GM12878 (cell line): ENCODE measurements around the gene COX19. TPM values are rescaled to one million over a fixed set of nuclear protein-coding genes. Genes with fewer than 3 reads are reported as not detected.

ENCODE experiments used
- ATAC-seq: fragments of 200-7000 bp; cut with Tn5 transposase; 3 replicates; pipeline ENCODE4 v1.9.1; 2020; ENCODE audit warnings: mild to moderate bottlenecking, moderate library complexity
- BruUV-seq: library from RNA; stranded (reverse); fragments of 400-500 nt; replicated peaks from 2 replicates; lab custom pipeline; 2021; lab: Mats Ljungman, UMichigan
- CTCF ChIA-PET: fragments of 300-600 bp; sonication (Branson Sonifier 250); formaldehyde crosslinking; extraction: SDS; loops from one replicate; lab custom pipeline; 2021; ENCODE audit warnings: inconsistent platforms; lab: Yijun Ruan, JAX
- POLR2A ChIA-PET: fragments of 350-600 bp; formaldehyde crosslinking; extraction: SDS; loops from one replicate; lab custom pipeline; 2021; ENCODE audit warnings: inconsistent platforms; lab: Charles Lee
- RAD21 ChIA-PET: fragments of 300-600 bp; sonication (Branson Sonifier 250); formaldehyde crosslinking; loops from one replicate; lab custom pipeline; 2023; ENCODE audit warnings: antibody characterized with exemption; ENCODE audit not compliant: unreplicated experiment; lab: Charles Lee
- SMC1A ChIA-PET: fragments of 300-600 bp; sonication (Branson Sonifier 250); formaldehyde crosslinking; loops from one replicate; lab custom pipeline; 2023; ENCODE audit not compliant: unreplicated experiment, uncharacterized antibody; lab: Charles Lee
- DNase-seq: peaks from one replicate; pipeline ENCODE4 v3.0.0-alpha.2; 2011; ENCODE audit warnings: low read depth, low spot score
- FAIRE-seq: peaks from 3 replicates; lab custom pipeline; 2011; peaks lifted over from hg19 to GRCh38; lab: Jason Lieb, UNC
- H2AFZ ChIP-seq: 2 replicates; pipeline ENCODE4 v1.6.0; 2011; ENCODE audit warnings: low read depth, low read length, control low read depth; ENCODE audit not compliant: control insufficient read depth
- H3K27ac ChIP-seq: 2 replicates; pipeline ENCODE4 v1.5.1; 2011; ENCODE audit warnings: control low read depth; ENCODE audit not compliant: control insufficient read depth, insufficient read depth
- H3K27me3 ChIP-seq, 2 experiments: replicated peaks in 1 of 2; 2 replicates each; pipeline versions ENCODE4 v1.6.0 to v1.6.1; 2011; ENCODE audit warnings: low read length in 1 of 2; ENCODE audit not compliant: control insufficient read depth in 2 of 2, insufficient read depth in 2 of 2
- H3K36me3 ChIP-seq, 2 experiments: 2 replicates each; pipeline ENCODE4 v1.5.1; 2011; ENCODE audit warnings: low read length in 1 of 2; ENCODE audit not compliant: control insufficient read depth in 2 of 2, insufficient read depth in 2 of 2
- H3K4me1 ChIP-seq: 2 replicates; pipeline ENCODE4 v1.6.1; 2011; ENCODE audit warnings: mild to moderate bottlenecking, low read length, moderate library complexity, mixed read lengths; ENCODE audit not compliant: control insufficient read depth, insufficient read depth
- H3K4me2 ChIP-seq: 2 replicates; pipeline ENCODE4 v1.6.0; 2011; ENCODE audit warnings: control low read depth; ENCODE audit not compliant: control insufficient read depth, insufficient read depth
- H3K4me3 ChIP-seq: fragments of 200-600 bp; sonication (generic); 2 replicates; pipeline ENCODE4 v1.5.1; 2016
- H3K79me2 ChIP-seq: 2 replicates; pipeline ENCODE4 v1.6.0; 2011; ENCODE audit warnings: low read length; ENCODE audit not compliant: control insufficient read depth, insufficient read depth
- H3K9ac ChIP-seq: 2 replicates; pipeline ENCODE4 v1.8.0; 2011; ENCODE audit warnings: low read length, control low read depth, mixed read lengths; ENCODE audit not compliant: control insufficient read depth, insufficient read depth
- H3K9me3 ChIP-seq: replicated peaks from 3 replicates; pipeline ENCODE4 v1.5.1; 2011; ENCODE audit warnings: mild to moderate bottlenecking, low read length; ENCODE audit not compliant: control insufficient read depth, insufficient read depth
- H4K20me1 ChIP-seq: 2 replicates; pipeline ENCODE4 v1.6.0; 2011; ENCODE audit not compliant: control insufficient read depth, insufficient read depth
- CEBPB ChIP-seq, 2 experiments: fragments of 150-350 bp in 1 of 2; IDR thresholded peaks; 2 replicates each; pipeline ENCODE4 v1.6.1; 2012 to 2014; ENCODE audit warnings: low read depth in 2 of 2, low read length in 2 of 2, borderline replicate concordance in 1 of 2, inconsistent platforms in 1 of 2
- CHD1 ChIP-seq: IDR thresholded peaks from 2 replicates; pipeline ENCODE4 v1.6.1; 2012; ENCODE audit warnings: low read depth, low read length, improper control_type of control experiment
- DPF2 ChIP-seq: fragments of 450-650 bp; IDR thresholded peaks from 2 replicates; pipeline ENCODE4 v1.6.1; 2017; ENCODE audit warnings: mild to moderate bottlenecking
- KLF5 ChIP-seq: fragments of 450-650 bp; IDR thresholded peaks from 2 replicates; pipeline ENCODE4 v1.6.1; 2014; ENCODE audit warnings: mild to moderate bottlenecking; ENCODE audit not compliant: partially characterized antibody
- NR2C1 ChIP-seq: fragments of 450-650 bp; IDR thresholded peaks from 2 replicates; pipeline ENCODE4 v1.6.1; 2017; ENCODE audit warnings: antibody characterized with exemption, mild to moderate bottlenecking, moderate library complexity
- NR2C2 ChIP-seq: IDR thresholded peaks from 2 replicates; pipeline ENCODE4 v1.6.1; 2011; ENCODE audit warnings: borderline replicate concordance, low read depth; ENCODE audit not compliant: control insufficient read depth, insufficient read length
- NRF1 ChIP-seq: conservative IDR thresholded peaks from 2 replicates; pipeline ENCODE4 v1.6.1; 2011; ENCODE audit warnings: mild to moderate bottlenecking, low read depth, low read length, improper control_type of control experiment
- PAX8 ChIP-seq: fragments of 450-650 bp; IDR thresholded peaks from 2 replicates; pipeline ENCODE4 v1.6.1; 2017; ENCODE audit warnings: mild to moderate bottlenecking, moderate library complexity
- POLR2A ChIP-seq: IDR thresholded peaks from 2 replicates; pipeline ENCODE4 v1.6.1; 2011; ENCODE audit warnings: low read depth, mild to moderate bottlenecking, low read length
- POLR2AphosphoS5 ChIP-seq: IDR thresholded peaks from 2 replicates; pipeline ENCODE4 v1.6.1; 2011; ENCODE audit warnings: mild to moderate bottlenecking, low read length, inconsistent platforms
- RB1 ChIP-seq: fragments of 450-650 bp; formaldehyde crosslinking; IDR thresholded peaks from 2 replicates; pipeline ENCODE4 v1.6.1; 2017; ENCODE audit warnings: mild to moderate bottlenecking, borderline replicate concordance
- SIN3A ChIP-seq: IDR thresholded peaks from 2 replicates; pipeline ENCODE4 v1.6.1; 2012; ENCODE audit warnings: low read depth, low read length, improper control_type of control experiment
- SMAD5 ChIP-seq: IDR thresholded peaks from 2 replicates; pipeline ENCODE4 v1.6.1; 2016; ENCODE audit warnings: antibody characterized with exemption, low read depth
- SREBF2 ChIP-seq: IDR thresholded peaks from 2 replicates; pipeline ENCODE4 v1.6.1; 2012; ENCODE audit warnings: mild to moderate bottlenecking, low read length
- TCF12 ChIP-seq: IDR thresholded peaks from 2 replicates; pipeline ENCODE4 v1.6.1; 2011; ENCODE audit warnings: low read depth, mild to moderate bottlenecking, low read length
- TCF3 ChIP-seq: IDR thresholded peaks from 2 replicates; pipeline ENCODE4 v1.6.1; 2012; ENCODE audit warnings: low read depth, mild to moderate bottlenecking, low read length, borderline replicate concordance; ENCODE audit not compliant: insufficient read depth
- ZNF24 ChIP-seq: fragments of 450-650 bp; IDR thresholded peaks from 2 replicates; pipeline ENCODE4 v1.6.1; 2017; ENCODE audit warnings: antibody characterized with exemption, mild to moderate bottlenecking
- WGBS: methylation state at CpG from one replicate; pipeline ENCODE4 v1.1.6; 2016; ENCODE audit warnings: low lambda C conversion rate; ENCODE audit not compliant: insufficient replicate concordance, insufficient coverage; ENCODE audit errors: missing lambda C conversion rate; 5-methylcytosine and 5-hydroxymethylcytosine counted together
- in situ Hi-C: fragments of 300-500 bp; cut with MboI; formaldehyde crosslinking; loops from 9 replicates; pipeline ENCODE4 v1.14.3; 2018; ENCODE audit warnings: mixed read lengths
- intact Hi-C: fragments of 100-400 bp; cut with micrococcal nuclease; formaldehyde crosslinking; loops from one replicate; pipeline ENCODE4 v1.14.2; 2022; ENCODE audit not compliant: unreplicated experiment
- polyA plus RNA-seq, 11 experiments: library from polyadenylated mRNA; depleted of rRNA in 4 of 11; unstranded in 6 of 11; stranded (reverse) in 5 of 11; fragments of >200 nt; fragmentation: Nextera tagmentation in 4 of 11; fragmentation: Illumina TruSeq in 1 of 11; extraction: Ambion mirVana in 4 of 11; extraction: Trizol in 1 of 11; gene quantifications; 1 replicate in 1 of 11; 2 replicates in 10 of 11; pipeline versions ENCODE4 v1.2.1 to v1.2.3, GENCODE V29; 2011 to 2016; ENCODE audit warnings: inconsistent platforms in 2 of 11, missing spikeins in 2 of 11, low read depth in 1 of 11
- total RNA-seq, 4 experiments: library from RNA; depleted of rRNA in 3 of 4; stranded (reverse); fragments of >200 nt in 3 of 4; fragmentation: Illumina TruSeq in 1 of 4; extraction: Trizol in 1 of 4; gene quantifications; 2 replicates each; pipeline versions ENCODE4 v1.2.1 to v1.2.3, GENCODE V29; 2013 to 2021
- TF ChIP-seq, protein P1 (sequence below): IDR thresholded peaks from 2 replicates; pipeline ENCODE4 v1.6.1; 2012; ENCODE audit warnings: low read depth, low read length, improper control_type of control experiment
- TF ChIP-seq, protein P2 (sequence below): IDR thresholded peaks from 2 replicates; pipeline ENCODE4 v1.6.1; 2011; ENCODE audit warnings: mild to moderate bottlenecking, low read depth, low read length, moderate library complexity; ENCODE audit not compliant: insufficient replicate concordance

The COX19 gene
- total and polyA plus RNA-seq, 10 of the 15 experiments (the other 5 are each of a cell fraction or from before 2014, with no cell fraction given): 3.7 to 17.9 (median 10.8) TPM

DNA sequence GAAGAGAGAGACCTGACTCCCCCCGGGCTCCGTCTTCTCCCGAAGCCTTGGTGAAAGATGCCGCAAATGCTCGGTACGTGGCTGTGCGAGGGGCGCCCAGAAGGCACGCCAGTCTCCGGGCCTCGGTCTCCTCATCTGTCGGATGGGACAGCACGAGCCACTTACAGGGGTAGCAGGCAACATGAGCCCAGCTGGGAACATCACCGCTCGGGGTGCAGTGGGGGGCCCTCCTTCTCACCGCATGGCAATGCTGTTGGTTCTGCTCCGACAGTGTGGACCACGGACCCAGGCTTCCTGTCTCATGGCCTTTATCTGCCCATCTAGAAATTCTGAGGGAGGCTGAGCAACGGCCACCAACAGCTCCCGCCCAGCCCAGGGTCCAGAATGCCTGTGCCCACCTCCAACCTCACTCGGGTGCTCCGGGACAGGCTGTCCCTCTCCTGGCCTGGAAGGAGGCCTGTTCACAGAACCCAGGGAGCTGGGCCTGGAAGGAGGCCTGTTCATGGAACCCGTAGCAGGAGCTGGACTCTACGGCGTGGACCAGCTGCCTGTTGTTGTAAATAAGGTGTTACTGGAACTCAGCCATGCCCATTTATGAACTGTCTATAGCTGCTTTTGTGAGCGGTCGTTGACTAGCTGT lies 36.7 kb downstream of the COX19 start:
- Histone ChIP-seq H3K9ac (no peak overlapping the region), H4K20me1 (no peaks in the 10 kb centered on the region), H3K9me3 (peaks cover 15% of the 10 kb centered on the region), H3K36me3 (peaks cover 0 to 5% of the 10 kb centered on the region in 2 experiments; a peak in 3 of 4 replicates), H3K27ac (no peak overlapping the region), H3K79me2 (peaks cover 5% of the 10 kb centered on the region; the same call in 1 of the 2 replicates), H3K4me1 (peaks cover 16% of the 10 kb centered on the region), H3K27me3 (no peaks in the 10 kb centered on the region), H3K4me3 (no peak overlapping the region), H2AFZ (no peak overlapping the region), H3K4me2 (no peak overlapping the region)
- CTCF ChIA-PET: interaction anchor here (1.2 to 2.6 kb wide), 3 partner anchors 9 to 14 kb away, joined by 3 to 8 read pairs (median 5); no protein-coding TSS in a partner anchor
- no TSS peak for BruUV-seq
- POLR2A ChIA-PET: interaction anchor here (0.6 to 0.9 kb wide), 2 partner anchors 8 to 9 kb away, joined by 3 to 6 read pairs; no protein-coding TSS in a partner anchor
- in situ Hi-C loops: no loop called here
- no peak for DNase-seq
- SMC1A ChIA-PET: interaction anchor here (1.6 kb wide), 1 partner anchor 12 kb away, joined by 8 read pairs; no protein-coding TSS in a partner anchor
- no peak for ATAC-seq
- intact Hi-C loops: no loop called here
- WGBS: 96% methylated on average over 27 of the region's 27 CpGs
- no peak for FAIRE-seq
- RAD21 ChIA-PET: interaction anchor here (1.0 to 1.3 kb wide), 2 partner anchors 11 to 14 kb away, joined by 3 to 4 read pairs; no protein-coding TSS in a partner anchor
- TF ChIP-seq, protein P1, sequence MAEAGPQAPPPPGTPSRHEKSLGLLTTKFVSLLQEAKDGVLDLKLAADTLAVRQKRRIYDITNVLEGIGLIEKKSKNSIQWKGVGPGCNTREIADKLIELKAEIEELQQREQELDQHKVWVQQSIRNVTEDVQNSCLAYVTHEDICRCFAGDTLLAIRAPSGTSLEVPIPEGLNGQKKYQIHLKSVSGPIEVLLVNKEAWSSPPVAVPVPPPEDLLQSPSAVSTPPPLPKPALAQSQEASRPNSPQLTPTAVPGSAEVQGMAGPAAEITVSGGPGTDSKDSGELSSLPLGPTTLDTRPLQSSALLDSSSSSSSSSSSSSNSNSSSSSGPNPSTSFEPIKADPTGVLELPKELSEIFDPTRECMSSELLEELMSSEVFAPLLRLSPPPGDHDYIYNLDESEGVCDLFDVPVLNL: no peak
- TF ChIP-seq NR2C1: no peak
- no peak for TF ChIP-seq POLR2AphosphoS5
- TF ChIP-seq PAX8: no peak
- TF ChIP-seq DPF2: no peak
- TF ChIP-seq POLR2A: no peak
- no peak for TF ChIP-seq SREBF2
- TF ChIP-seq KLF5: no peak
- no peak for TF ChIP-seq CHD1
- no peak for TF ChIP-seq ZNF24
- no peak for TF ChIP-seq SIN3A
- TF ChIP-seq SMAD5: no peak
- no peak for TF ChIP-seq NRF1
- no peak for TF ChIP-seq NR2C2
- no peak for TF ChIP-seq RB1
- no peak for TF ChIP-seq CEBPB (IDR thresholded peaks at IDR 0.05; ENCODE audit: borderline replicate concordance in 1 of 2, low read depth in 2 of 2, low read length in 2 of 2)
- no peak for TF ChIP-seq TCF3
- TF ChIP-seq TCF12: no peak
- TF ChIP-seq, protein P2, sequence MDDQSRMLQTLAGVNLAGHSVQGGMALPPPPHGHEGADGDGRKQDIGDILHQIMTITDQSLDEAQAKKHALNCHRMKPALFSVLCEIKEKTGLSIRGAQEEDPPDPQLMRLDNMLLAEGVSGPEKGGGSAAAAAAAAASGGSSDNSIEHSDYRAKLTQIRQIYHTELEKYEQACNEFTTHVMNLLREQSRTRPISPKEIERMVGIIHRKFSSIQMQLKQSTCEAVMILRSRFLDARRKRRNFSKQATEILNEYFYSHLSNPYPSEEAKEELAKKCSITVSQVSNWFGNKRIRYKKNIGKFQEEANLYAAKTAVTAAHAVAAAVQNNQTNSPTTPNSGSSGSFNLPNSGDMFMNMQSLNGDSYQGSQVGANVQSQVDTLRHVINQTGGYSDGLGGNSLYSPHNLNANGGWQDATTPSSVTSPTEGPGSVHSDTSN: no peak
